PC-9 (cell line): Measurements from ENCODE around the gene NR3C1. TPM values are rescaled to one million over a fixed set of nuclear protein-coding genes. Genes with fewer than 3 reads are reported as not detected.

Source experiments
- BruUV-seq: library from RNA; stranded (reverse); fragments of 400-500 nt; replicated peaks from 2 replicates; lab custom pipeline; 2021; lab: Mats Ljungman, UMichigan
- CTCF ChIA-PET: fragments of 300-600 bp; sonication (Branson Sonifier 250); formaldehyde crosslinking; loops from one replicate; lab custom pipeline; 2022; ENCODE audit warnings: antibody characterized with exemption; lab: Charles Lee
- POLR2A ChIA-PET: fragments of 300-600 bp; sonication (Branson Sonifier 250); formaldehyde crosslinking; loops from one replicate; lab custom pipeline; 2022; ENCODE audit warnings: antibody characterized with exemption; ENCODE audit not compliant: unreplicated experiment; lab: Charles Lee
- DNase-seq, 2 experiments: peaks; one replicate each; pipeline versions ENCODE4 v3.0.0 to v3.0.0-alpha.2; 2015 to 2022; ENCODE audit warnings: mixed read lengths in 1 of 2
- H2AFZ ChIP-seq: fragments of 200-600 bp; sonication (generic); 2 replicates; pipeline ENCODE4 v1.8.1; 2017; ENCODE audit warnings: antibody characterized with exemption
- H3F3A ChIP-seq: fragments of 200-600 bp; sonication (generic); 2 replicates; pipeline ENCODE4 v1.8.1; 2017; ENCODE audit warnings: antibody characterized with exemption, mild to moderate bottlenecking, low read depth; ENCODE audit not compliant: insufficient read depth
- H3K27ac ChIP-seq: fragments of 200-600 bp; sonication (generic); 2 replicates; pipeline ENCODE4 v1.6.1; 2016; ENCODE audit warnings: mixed run types
- H3K27me3 ChIP-seq: fragments of 200-600 bp; sonication (generic); 2 replicates; pipeline ENCODE4 v1.6.1; 2016; ENCODE audit warnings: low read depth, mixed run types; ENCODE audit not compliant: insufficient read depth
- H3K36me3 ChIP-seq: fragments of 200-600 bp; sonication (generic); 2 replicates; pipeline ENCODE4 v1.6.1; 2016; ENCODE audit warnings: low read depth, mixed run types
- H3K4me1 ChIP-seq: fragments of 200-600 bp; sonication (generic); replicated peaks from 2 replicates; pipeline ENCODE4 v1.6.1; 2016; ENCODE audit warnings: mixed run types; ENCODE audit not compliant: insufficient read depth
- H3K4me2 ChIP-seq: fragments of 200-600 bp; sonication (generic); 2 replicates; pipeline ENCODE4 v1.6.1; 2017; ENCODE audit warnings: mixed run types
- H3K4me3 ChIP-seq: fragments of 200-600 bp; sonication (generic); 2 replicates; pipeline ENCODE4 v1.6.1; 2016; ENCODE audit warnings: mixed run types
- H3K79me2 ChIP-seq: fragments of 200-600 bp; sonication (generic); 2 replicates; pipeline ENCODE4 v1.6.1; 2017; ENCODE audit warnings: low read depth, mixed run types
- H3K9me2 ChIP-seq: fragments of 200-600 bp; sonication (generic); 2 replicates; pipeline ENCODE4 v1.8.1; 2017; ENCODE audit warnings: mild to moderate bottlenecking; ENCODE audit not compliant: insufficient read depth
- H3K9me3 ChIP-seq: fragments of 200-600 bp; sonication (generic); 2 replicates; pipeline ENCODE4 v1.8.1; 2016; ENCODE audit warnings: low read depth; ENCODE audit not compliant: insufficient read depth
- H4K20me1 ChIP-seq: fragments of 200-600 bp; sonication (generic); 2 replicates; pipeline ENCODE4 v1.8.1; 2017; ENCODE audit not compliant: insufficient read depth
- CTCF ChIP-seq: fragments of 200-600 bp; sonication (generic); conservative IDR thresholded peaks from 2 replicates; pipeline ENCODE4 v1.6.1; 2017; ENCODE audit warnings: mixed run types, antibody characterized with exemption, mild to moderate bottlenecking, moderate library complexity
- EZH2 ChIP-seq: fragments of 200-600 bp; sonication (generic); IDR thresholded peaks from 2 replicates; pipeline ENCODE4 v1.8.0; 2017; ENCODE audit warnings: antibody characterized with exemption, low read depth
- intact Hi-C: fragments of 100-400 bp; cut with micrococcal nuclease; formaldehyde crosslinking; loops from one replicate; pipeline ENCODE4 v1.10.0; 2022; ENCODE audit not compliant: unreplicated experiment
- total RNA-seq: library from RNA; stranded (reverse); gene quantifications from 2 replicates; pipeline ENCODE4 v1.2.3, GENCODE V29; 2021

NR3C1 gene
- total RNA-seq, 1 experiment from 2014 or later: 52.8 TPM

DNA sequence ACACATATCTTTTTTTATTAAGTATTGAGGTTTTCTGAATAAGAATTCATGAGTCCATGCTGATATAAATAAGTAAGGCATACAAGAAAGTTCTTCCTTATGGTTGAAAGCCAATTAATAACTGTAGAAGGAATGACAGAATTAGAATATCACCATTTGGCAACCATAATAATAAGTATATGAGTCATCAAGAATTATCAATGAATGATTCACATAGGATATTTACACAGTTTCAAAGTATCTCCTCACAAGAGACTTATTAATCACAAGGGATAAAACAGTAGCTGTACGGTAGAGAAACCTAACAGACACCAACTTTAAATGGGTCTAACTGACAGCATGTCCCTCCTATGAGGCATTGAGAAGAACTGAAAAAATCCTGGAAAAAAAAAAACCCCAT is 161.6 kb downstream of the NR3C1 start:
- POLR2A ChIA-PET: no interaction called here
- CTCF ChIA-PET: no interaction called here
- H3F3A ChIP-seq: peaks cover 38% of the 10 kb centered on the region
- H3K36me3 ChIP-seq: no peaks in the 10 kb centered on the region
- intact Hi-C loops: loop anchor here (5.0 to 10.0 kb wide), 3 partner anchors 70 to 413 kb away; no protein-coding TSS in a partner anchor
- no peaks in the 10 kb centered on the region; the same call in 1 of the 2 replicates for H3K9me3 ChIP-seq
- peak overlapping the region; percentile 91 for H3K27ac ChIP-seq
- peaks cover 53% of the 10 kb centered on the region for H3K4me1 ChIP-seq
- peak in 1 of 2 experiments; percentile 78 for DNase-seq
- BruUV-seq: no TSS peak
- H3K27me3 ChIP-seq: no peaks in the 10 kb centered on the region
- H3K4me2 ChIP-seq: peak overlapping the region; percentile 77
- no peaks in the 10 kb centered on the region for H4K20me1 ChIP-seq
- no peak overlapping the region for H2AFZ ChIP-seq
- H3K4me3 ChIP-seq: no peak overlapping the region
- TF ChIP-seq CTCF (no peak), EZH2 (no peak)
- H3K9me2 ChIP-seq: no peaks in the 10 kb centered on the region
- H3K79me2 ChIP-seq: no peaks in the 10 kb centered on the region

GRCh38 chr5:143239882-143240518 is 163.5 kb downstream of the NR3C1 start:
- CTCF ChIA-PET: interaction anchor here (0.5 kb wide), 1 partner anchor 436 kb away, joined by 4 read pairs; no protein-coding TSS in a partner anchor
- POLR2A ChIA-PET: no interaction called here

GRCh38 chr5:143238620-143239019 is 164.9 kb downstream of the NR3C1 start:
- no peak overlapping the region for H2AFZ ChIP-seq
- no peaks in the 10 kb centered on the region for H3K79me2 ChIP-seq
- no peak overlapping the region for H3K4me2 ChIP-seq
- no peak overlapping the region for H3K4me3 ChIP-seq
- H4K20me1 ChIP-seq: no peaks in the 10 kb centered on the region
- no peaks in the 10 kb centered on the region for H3K9me2 ChIP-seq
- no peak overlapping the region for H3K27ac ChIP-seq
- DNase-seq: no peak
- no peaks in the 10 kb centered on the region; the same call in 1 of the 2 replicates for H3K9me3 ChIP-seq
- intact Hi-C loops: no loop called here
- POLR2A ChIA-PET: no interaction called here
- peaks cover 7% of the 10 kb centered on the region for H3F3A ChIP-seq
- H3K27me3 ChIP-seq: no peaks in the 10 kb centered on the region
- no TSS peak for BruUV-seq
- CTCF ChIA-PET: no interaction called here
- H3K36me3 ChIP-seq: no peaks in the 10 kb centered on the region
- H3K4me1 ChIP-seq: peaks cover 25% of the 10 kb centered on the region
- no peak for TF ChIP-seq EZH2
- no peak for TF ChIP-seq CTCF

More at GRCh38 chr5:143239882-143240518, 163.5 kb downstream of the NR3C1 start:
- H3K4me1 ChIP-seq: peaks cover 36% of the 10 kb centered on the region
- H3K27me3 ChIP-seq: no peaks in the 10 kb centered on the region
- H3K4me3 ChIP-seq: no peak overlapping the region
- no peaks in the 10 kb centered on the region for H3K9me2 ChIP-seq
- no peaks in the 10 kb centered on the region for H4K20me1 ChIP-seq
- no peaks in the 10 kb centered on the region; the same call in 1 of the 2 replicates for H3K9me3 ChIP-seq
- H3F3A ChIP-seq: peaks cover 21% of the 10 kb centered on the region
- H2AFZ ChIP-seq: no peak overlapping the region
- H3K4me2 ChIP-seq: no peak overlapping the region
- intact Hi-C loops: loop anchor here (5.0 to 10.0 kb wide), 3 partner anchors 72 to 415 kb away; no protein-coding TSS in a partner anchor
- no peak overlapping the region for H3K27ac ChIP-seq
- H3K36me3 ChIP-seq: no peaks in the 10 kb centered on the region
- no peak for TF ChIP-seq CTCF
- no peak for TF ChIP-seq EZH2
- no TSS peak for BruUV-seq
- no peak for DNase-seq
- no peaks in the 10 kb centered on the region for H3K79me2 ChIP-seq
